Uterus (tissue), 4 donors: Measurements from ENCODE around the gene DACT2. TPM values are rescaled to one million over a fixed set of nuclear protein-coding genes. Genes with fewer than 3 reads are reported as not detected.

ENCODE experiments used
- DNase-seq, 2 donors: peaks; one replicate each; pipeline ENCODE4 v3.0.0-alpha.2; 2019 to 2020
- H3K27ac ChIP-seq, 2 donors: fragments of 200-600 bp; sonication (generic); 1 replicate in 1 of 2; 2 replicates in 1 of 2; pipeline ENCODE4 v1.5.1; 2016 to 2018
- H3K27me3 ChIP-seq, 2 donors: fragments of 200-600 bp; sonication (generic); one replicate each; pipeline ENCODE4 v1.5.1; 2018 to 2019; ENCODE audit warnings: control low read depth in 1 of 2
- H3K36me3 ChIP-seq, 2 donors: fragments of 200-600 bp; sonication (generic); one replicate each; pipeline ENCODE4 v1.5.1; 2019; ENCODE audit warnings: control low read depth in 1 of 2
- H3K4me1 ChIP-seq, 2 donors: fragments of 200-600 bp; sonication (generic); one replicate each; pipeline ENCODE4 v1.5.1; 2018 to 2019; ENCODE audit warnings: control low read depth in 1 of 2
- H3K4me3 ChIP-seq, 2 donors: fragments of 200-600 bp; sonication (generic); 1 replicate in 1 of 2; 2 replicates in 1 of 2; pipeline ENCODE4 v1.5.1; 2018 to 2019; ENCODE audit warnings: mild to moderate bottlenecking in 1 of 2
- H3K9me3 ChIP-seq, 2 donors: fragments of 200-600 bp; sonication (generic); one replicate each; pipeline ENCODE4 v1.5.1; 2019; ENCODE audit warnings: control low read depth in 1 of 2
- CTCF ChIP-seq, 4 experiments: fragments of 200-600 bp in 2 of 4; fragments of 450-650 bp in 2 of 4; sonication (generic) in 2 of 4; IDR thresholded peaks; one replicate each; pipeline ENCODE4 v1.5.1; 2016 to 2019; ENCODE audit warnings: antibody characterized with exemption in 4 of 4, mild to moderate bottlenecking in 2 of 4, moderate library complexity in 1 of 4
- POLR2A ChIP-seq, 2 donors: fragments of 450-650 bp; IDR thresholded peaks; one replicate each; pipeline ENCODE4 v1.6.1; 2016; ENCODE audit warnings: antibody characterized with exemption in 2 of 2, mild to moderate bottlenecking in 1 of 2, moderate library complexity in 1 of 2
- intact Hi-C: fragments of 100-400 bp; cut with DNase I; formaldehyde crosslinking; loops from one replicate; pipeline ENCODE4 v1.15.1; 2023; ENCODE audit warnings: low total_unique reads
- total RNA-seq, 4 donors: library from RNA; depleted of rRNA in 3 of 4; stranded (reverse); fragments of >200 nt in 3 of 4; gene quantifications; one replicate each; pipeline versions ENCODE4 v1.1.0 to v1.2.4, GENCODE V29; 2014 to 2023
- donor health status: DM: yes; HTN: yes; CAD: no.

DACT2 gene
- total RNA-seq, 4 donors from 2014 or later: 1.4 to 9.6 (median 2.8) TPM; not detected in 1

GRCh38 chr6:168366473-168366872 lies 46.9 kb upstream of the DACT2 start:
- Histone ChIP-seq H3K4me3 (no peak overlapping the region), H3K27ac (no peak overlapping the region), H3K9me3 (no peaks in the 10 kb centered on the region), H3K27me3 (no peaks in the 10 kb centered on the region), H3K36me3 (no peaks in the 10 kb centered on the region), H3K4me1 (peaks cover 4 to 6% of the 10 kb centered on the region in 2 donors)
- intact Hi-C loops: no loop called here
- no peak for TF ChIP-seq POLR2A (IDR thresholded peaks at IDR 0.05)
- no peak for TF ChIP-seq CTCF (IDR thresholded peaks at IDR 0.05)
- no peak for DNase-seq

DNA sequence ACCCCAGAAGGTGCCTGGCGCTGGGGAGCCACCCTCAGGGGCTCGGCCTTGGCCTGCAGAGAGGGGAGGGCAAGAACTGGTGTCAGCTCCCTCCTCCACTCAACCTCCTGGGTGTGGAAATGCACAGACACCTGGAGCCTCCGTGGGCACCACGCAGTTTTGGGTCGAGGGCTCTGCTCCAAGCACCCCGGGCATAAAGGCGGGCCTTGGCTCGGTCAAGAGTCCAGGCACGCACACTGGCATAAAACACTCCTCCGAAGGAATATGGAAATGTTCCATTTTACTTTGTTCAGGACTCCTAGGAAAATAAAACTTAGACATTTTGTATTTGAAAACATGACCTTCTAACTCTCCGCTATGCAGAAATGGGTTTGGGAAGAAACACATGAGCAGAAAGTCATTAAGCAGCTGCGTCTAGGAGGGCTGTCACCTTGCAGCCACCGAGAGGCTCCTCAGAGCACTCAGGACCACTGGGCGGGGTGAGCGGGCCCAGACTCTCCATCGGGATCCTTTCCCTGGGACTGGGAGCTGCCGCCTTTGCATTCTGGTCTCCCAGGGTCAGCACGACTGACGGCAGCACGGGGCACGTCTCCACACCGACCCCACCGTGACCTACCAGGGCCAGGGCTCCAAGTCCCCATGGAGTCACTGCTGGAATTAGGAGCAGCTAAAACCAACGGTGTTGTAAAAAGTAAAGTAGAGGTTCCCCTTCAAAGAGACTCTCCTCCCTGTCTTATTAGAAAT lies 46.0 kb upstream of the DACT2 start:
- Histone ChIP-seq H3K4me1 (peaks cover 4 to 6% of the 10 kb centered on the region in 2 donors), H3K27me3 (no peaks in the 10 kb centered on the region), H3K36me3 (no peaks in the 10 kb centered on the region), H3K9me3 (no peaks in the 10 kb centered on the region), H3K4me3 (no peak overlapping the region), H3K27ac (no peak overlapping the region)
- TF ChIP-seq POLR2A (IDR thresholded peaks at IDR 0.05): no peak
- TF ChIP-seq CTCF (IDR thresholded peaks at IDR 0.05): no peak
- DNase-seq: no peak
- intact Hi-C loops: no loop called here

- Histone ChIP-seq H3K27me3 (no peaks in the 10 kb centered on the region), H3K27ac (no peak overlapping the region), H3K9me3 (no peaks in the 10 kb centered on the region), H3K36me3 (no peaks in the 10 kb centered on the region), H3K4me3 (no peak overlapping the region), H3K4me1 (peaks cover 4 to 6% of the 10 kb centered on the region in 2 donors)
- intact Hi-C loops: no loop called here
- DNase-seq: no peak
- TF ChIP-seq CTCF (IDR thresholded peaks at IDR 0.05): no peak
- no peak for TF ChIP-seq POLR2A (IDR thresholded peaks at IDR 0.05)
Measured at GRCh38 chr6:168364793-168365421, 45.3 kb upstream of the DACT2 start.

- Histone ChIP-seq H3K4me3 (no peak overlapping the region), H3K27me3 (no peaks in the 10 kb centered on the region), H3K4me1 (peaks cover 4 to 6% of the 10 kb centered on the region in 2 donors), H3K27ac (no peak overlapping the region), H3K36me3 (no peaks in the 10 kb centered on the region), H3K9me3 (no peaks in the 10 kb centered on the region)
- intact Hi-C loops: no loop called here
- no peak for TF ChIP-seq POLR2A (IDR thresholded peaks at IDR 0.05)
- TF ChIP-seq CTCF (IDR thresholded peaks at IDR 0.05): no peak
- DNase-seq: no peak
Measured at GRCh38 chr6:168363811-168364792, 44.5 kb upstream of the DACT2 start.
